Keratinocyte (primary cell): Measurements from ENCODE around the gene EBF3.

ENCODE experiments used
- CTCF ChIP-seq, 3 experiments: IDR thresholded peaks in 1 of 3; conservative IDR thresholded peaks in 1 of 3; optimal IDR thresholded peaks in 1 of 3; 2 replicates in 2 of 3; 3 replicates in 1 of 3; pipeline versions ENCODE3 to v1.5.1; 2011; ENCODE audit warnings: low read length in 3 of 3, mild to moderate bottlenecking in 3 of 3, moderate library complexity in 2 of 3, control low read depth in 1 of 3, inconsistent platforms in 1 of 3; ENCODE audit not compliant: insufficient read depth in 2 of 3; ENCODE audit errors: extremely low read depth in 1 of 3
- EZH2 ChIP-seq: IDR thresholded peaks from one replicate; pipeline ENCODE4 v1.6.1; 2012; ENCODE audit warnings: inconsistent platforms, mild to moderate bottlenecking, low read length, moderate library complexity

DNA sequence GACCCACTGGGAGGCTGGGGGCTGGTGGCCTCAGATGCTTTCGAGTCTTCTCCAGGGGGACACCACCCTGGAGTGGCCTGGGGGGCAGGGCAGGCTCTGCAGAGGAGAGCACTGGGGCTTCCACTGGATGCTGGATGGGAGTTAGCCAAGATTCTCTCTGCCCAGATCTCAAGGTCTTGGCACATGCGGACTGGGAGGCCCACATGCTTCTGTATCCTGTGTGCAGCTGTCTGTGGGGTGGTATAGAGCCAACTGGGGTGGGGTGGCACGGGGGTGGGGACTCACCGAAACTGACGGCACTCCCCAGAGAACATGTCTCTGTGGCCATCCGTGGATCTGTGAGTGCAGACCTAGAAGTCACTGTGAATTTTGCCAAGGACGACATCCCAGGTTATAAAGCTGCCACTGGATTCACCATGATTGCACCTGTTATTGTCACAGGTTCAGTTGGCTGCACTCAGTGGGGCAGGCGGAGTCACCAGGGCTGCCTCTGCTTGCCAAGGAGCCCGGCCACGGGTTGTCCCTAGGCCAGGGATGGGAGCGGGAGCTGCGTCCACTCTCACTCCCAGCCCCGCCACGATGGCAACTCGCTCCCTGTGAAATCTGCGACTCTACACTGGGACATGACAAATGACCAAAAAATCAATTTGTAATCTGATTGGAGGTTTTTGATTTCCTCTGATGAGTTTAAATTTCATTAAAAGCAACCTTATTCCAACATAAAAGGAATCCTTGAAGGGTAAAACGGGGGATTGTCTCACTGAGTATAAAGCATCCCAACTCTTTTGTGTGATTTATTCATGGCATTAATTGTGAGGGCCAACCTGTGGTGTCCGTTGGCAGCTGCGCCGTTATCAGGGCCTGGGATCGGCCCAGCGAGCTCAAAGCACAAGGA lies 131.3 kb downstream of the EBF3 start:
- no peak for TF ChIP-seq CTCF (optimal IDR thresholded peaks at IDR 0.05 in 1 of 3, IDR thresholded peaks at IDR 0.05 in 1 of 3, conservative IDR thresholded peaks at IDR 0.05 in 1 of 3; ENCODE audit: extremely low read depth in 1 of 3, insufficient read depth in 2 of 3, low read length in 3 of 3)
- no peak for TF ChIP-seq EZH2
